ENCODE data around the gene TMEM132A.

GRCh38 chr11:60937144-60937527 is 12.9 kb downstream of the TMEM132A start:
- no peak for TF ChIP-seq RAD21 (CRISPR knock-in tag; IDR thresholded peaks at IDR 0.05)
- TF ChIP-seq ZNF883 (CRISPR knock-in tag; IDR thresholded peaks at IDR 0.05; ENCODE audit: not compliant biosample characterization), result no peak
- TF ChIP-seq CHD4 (IDR thresholded peaks at IDR 0.05; ENCODE audit: borderline replicate concordance, low read length), result no peak
- TF ChIP-seq ZNF576 (CRISPR knock-in tag; IDR thresholded peaks at IDR 0.05), result no peak
